Endothelial cell of umbilical vein (primary cell): ENCODE data around the gene RAB43. TPM values are rescaled to one million over a fixed set of nuclear protein-coding genes. Genes with fewer than 3 reads are reported as not detected.

Source experiments
- BruUV-seq: library from RNA; stranded (reverse); fragments of 400-500 nt; replicated peaks from 2 replicates; lab custom pipeline; 2021; lab: Mats Ljungman, UMichigan
- CTCF ChIA-PET: fragments of 300-600, 350-600 bp; sonication (Branson Sonifier 250); formaldehyde crosslinking; loops from one replicate; lab custom pipeline; 2021; ENCODE audit warnings: antibody characterized with exemption, inconsistent platforms; lab: Charles Lee
- POLR2A ChIA-PET: fragments of 300-600, 350-600 bp; sonication (Branson Sonifier 250); formaldehyde crosslinking; loops from one replicate; lab custom pipeline; 2021; ENCODE audit warnings: antibody characterized with exemption, inconsistent platforms; lab: Charles Lee
- DNase-seq: peaks from one replicate; pipeline ENCODE4 v3.0.0-alpha.2; 2011; ENCODE audit warnings: low read depth, low spot score
- FAIRE-seq: peaks from 2 replicates; lab custom pipeline; 2011; peaks lifted over from hg19 to GRCh38; lab: Jason Lieb, UNC
- H2AFZ ChIP-seq: 2 replicates; pipeline ENCODE4 v1.6.0; 2012; ENCODE audit warnings: low read depth, low read length, control low read depth, inconsistent platforms
- H3K27ac ChIP-seq: 2 replicates; pipeline ENCODE4 v1.5.1; 2011; ENCODE audit warnings: low read depth, mild to moderate bottlenecking, control low read depth, low read length, moderate library complexity; ENCODE audit not compliant: insufficient read depth
- H3K27me3 ChIP-seq, 2 experiments: 2 replicates each; pipeline versions ENCODE4 v1.6.0 to v1.6.1; 2011; ENCODE audit warnings: low read length in 2 of 2, mixed read lengths in 1 of 2; ENCODE audit not compliant: control insufficient read depth in 2 of 2, insufficient read depth in 2 of 2
- H3K36me3 ChIP-seq, 2 experiments: 2 replicates in 1 of 2; 3 replicates in 1 of 2; pipeline ENCODE4 v1.5.1; 2011; ENCODE audit warnings: low read length in 2 of 2, mild to moderate bottlenecking in 1 of 2, moderate library complexity in 1 of 2; ENCODE audit not compliant: control insufficient read depth in 2 of 2, insufficient read depth in 2 of 2; ENCODE audit errors: extremely low read depth in 1 of 2
- H3K4me1 ChIP-seq: 3 replicates; pipeline ENCODE4 v1.5.1; 2011; ENCODE audit warnings: mild to moderate bottlenecking, low read length; ENCODE audit not compliant: control insufficient read depth, insufficient read depth; ENCODE audit errors: extremely low read depth
- H3K4me2 ChIP-seq: 2 replicates; pipeline ENCODE4 v1.6.1; 2011; ENCODE audit warnings: low read length, control low read depth, mixed read lengths; ENCODE audit not compliant: insufficient read depth
- H3K4me3 ChIP-seq, 3 experiments: fragments of 200-600 bp in 1 of 3; sonication (generic), shearing (Covaris generic) in 1 of 3; replicated peaks in 1 of 3; 2 replicates each; pipeline ENCODE4 v1.5.1; 2011 to 2016; ENCODE audit warnings: control low read depth in 3 of 3, low read length in 3 of 3, mild to moderate bottlenecking in 2 of 3, inconsistent platforms in 1 of 3, low read depth in 1 of 3, moderate library complexity in 1 of 3; ENCODE audit not compliant: insufficient read depth in 1 of 3
- H3K79me2 ChIP-seq: 2 replicates; pipeline ENCODE4 v1.6.0; 2012; ENCODE audit warnings: low read length, inconsistent platforms; ENCODE audit not compliant: control insufficient read depth, insufficient read depth
- H3K9ac ChIP-seq: replicated peaks from 2 replicates; pipeline ENCODE3; 2011; ENCODE audit warnings: low read length, control low read depth; ENCODE audit not compliant: insufficient read depth; ENCODE audit errors: extremely low read depth
- H3K9me1 ChIP-seq: replicated peaks from 3 replicates; pipeline ENCODE4 v1.6.0; 2011; ENCODE audit warnings: mild to moderate bottlenecking, low read length; ENCODE audit not compliant: control insufficient read depth, insufficient read depth; ENCODE audit errors: extremely low read depth
- H3K9me3 ChIP-seq: replicated peaks from 2 replicates; pipeline ENCODE4 v1.5.1; 2012; ENCODE audit warnings: low read length, inconsistent platforms; ENCODE audit not compliant: control insufficient read depth, insufficient read depth
- H4K20me1 ChIP-seq: replicated peaks from 2 replicates; pipeline ENCODE3; 2011; ENCODE audit warnings: mild to moderate bottlenecking, low read length; ENCODE audit not compliant: control insufficient read depth, insufficient read depth; ENCODE audit errors: extremely low read depth
- EZH2 ChIP-seq: IDR thresholded peaks from 2 replicates; pipeline ENCODE4 v1.6.1; 2012; ENCODE audit warnings: borderline replicate concordance, low read depth, mild to moderate bottlenecking, moderate library complexity, low read length, inconsistent platforms; ENCODE audit not compliant: severe bottlenecking
- FOS ChIP-seq: IDR thresholded peaks from 2 replicates; pipeline ENCODE4 v1.6.1; 2011; ENCODE audit warnings: mild to moderate bottlenecking, low read length, moderate library complexity, borderline replicate concordance; ENCODE audit not compliant: insufficient read depth
- GATA2 ChIP-seq: IDR thresholded peaks from 2 replicates; pipeline ENCODE4 v1.7.0; 2011; ENCODE audit warnings: low read depth, mild to moderate bottlenecking, moderate library complexity, mixed read lengths, low read length; ENCODE audit not compliant: insufficient read length, insufficient read depth
- MYC ChIP-seq: IDR thresholded peaks from one replicate; pipeline ENCODE4 v1.6.1; 2011; ENCODE audit warnings: mild to moderate bottlenecking, low read depth, low read length
- POLR2AphosphoS5 ChIP-seq: IDR thresholded peaks from 2 replicates; pipeline ENCODE4 v1.6.1; 2012; ENCODE audit warnings: low read depth, mild to moderate bottlenecking, control low read depth, low read length, moderate library complexity; ENCODE audit not compliant: insufficient read depth
- dilution Hi-C: fragments of 300-500 bp; cut with MboI; formaldehyde crosslinking; loops from one replicate; pipeline ENCODE4 v1.15.0; 2019; ENCODE audit warnings: low sequenced_read_pairs; ENCODE audit not compliant: extremely low pct_ligation_motif_present
- intact Hi-C: fragments of 100-400 bp; cut with micrococcal nuclease; formaldehyde crosslinking; loops from one replicate; pipeline ENCODE4 v1.10.0; 2022
- polyA plus RNA-seq, 4 experiments: library from polyadenylated mRNA; depleted of rRNA in 3 of 4; stranded (reverse) in 3 of 4; unstranded in 1 of 4; fragments of >200 nt; gene quantifications; 2 replicates each; pipeline versions ENCODE4 v1.2.1 to v1.2.3, GENCODE V29; 2011 to 2012; ENCODE audit warnings: missing spikeins in 1 of 4
- total RNA-seq: library from RNA; stranded (reverse); gene quantifications from 2 replicates; pipeline ENCODE4 v1.2.3, GENCODE V29; 2021
- TF ChIP-seq, protein P1 (sequence below): IDR thresholded peaks from 2 replicates; pipeline ENCODE4 v1.6.1; 2011; ENCODE audit not compliant: insufficient read depth, insufficient read length

Gene RAB43
- total and polyA plus RNA-seq, 2 donors (not counting 3 experiments of a cell fraction or from before 2014, with no cell fraction given), result 18.5 to 31.5 TPM

DNA sequence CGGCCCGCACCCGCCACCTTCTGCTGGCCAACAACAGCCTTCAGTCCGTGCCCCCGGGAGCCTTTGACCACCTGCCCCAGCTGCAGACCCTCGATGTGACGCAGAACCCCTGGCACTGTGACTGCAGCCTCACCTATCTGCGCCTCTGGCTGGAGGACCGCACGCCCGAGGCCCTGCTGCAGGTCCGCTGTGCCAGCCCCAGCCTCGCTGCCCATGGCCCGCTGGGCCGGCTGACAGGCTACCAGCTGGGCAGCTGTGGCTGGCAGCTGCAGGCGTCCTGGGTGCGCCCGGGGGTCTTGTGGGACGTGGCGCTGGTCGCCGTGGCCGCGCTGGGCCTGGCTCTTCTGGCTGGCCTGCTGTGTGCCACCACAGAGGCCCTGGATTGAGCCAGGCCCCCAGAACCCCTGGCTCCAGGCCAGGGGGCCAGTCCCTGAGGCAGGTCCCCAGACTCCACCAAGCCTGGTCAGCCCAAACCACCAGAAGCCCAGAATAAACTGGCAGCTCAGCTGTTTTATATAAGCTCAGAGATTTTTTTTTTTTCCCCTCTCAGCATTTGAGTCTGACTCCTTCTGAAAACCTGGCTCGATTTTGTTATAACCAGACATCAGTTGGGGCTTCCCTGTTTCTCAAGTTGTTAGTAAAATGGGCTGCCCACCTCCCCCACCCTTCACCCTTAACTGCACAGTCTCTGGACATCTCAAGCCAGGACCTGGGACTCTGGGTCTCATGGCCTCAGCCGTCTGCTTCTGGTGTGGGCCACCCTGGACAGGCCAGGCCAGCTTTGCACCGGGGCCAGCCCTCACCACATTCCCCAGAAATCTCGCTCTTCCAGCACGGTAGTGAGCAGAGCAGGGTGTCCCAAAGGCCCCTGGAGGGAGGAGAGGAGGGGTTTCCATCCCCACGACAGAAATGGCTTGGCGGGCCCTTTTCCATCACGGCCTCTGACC lies 59.4 kb downstream of the RAB43 start:
- Histone ChIP-seq H3K79me2 (no peaks in the 10 kb centered on the region), H3K9me1 (no peaks in the 10 kb centered on the region), H3K27ac (no peak overlapping the region), H3K36me3 (no peaks in the 10 kb centered on the region), H4K20me1 (no peaks in the 10 kb centered on the region), H3K4me2 (no peak overlapping the region), H3K9ac (no peak overlapping the region), H3K4me3 (no peak overlapping the region), H3K9me3 (no peaks in the 10 kb centered on the region), H3K27me3 (no peaks in the 10 kb centered on the region), H3K4me1 (no peaks in the 10 kb centered on the region), H2AFZ (no peak overlapping the region)
- DNase-seq, result no peak
- ChIA-PET CTCF (interaction anchor here (1.4 to 2.7 kb wide), 2 partner anchors 9 to 10 kb away, joined by 3 to 13 read pairs; no protein-coding TSS in a partner anchor), POLR2A (no interaction called here)
- dilution Hi-C loops (no loop called here), intact Hi-C loops (no loop called here)
- TF ChIP-seq MYC (no peak), EZH2 (no peak), GATA2 (no peak), POLR2AphosphoS5 (no peak), FOS (no peak)
- TF ChIP-seq, protein P1, sequence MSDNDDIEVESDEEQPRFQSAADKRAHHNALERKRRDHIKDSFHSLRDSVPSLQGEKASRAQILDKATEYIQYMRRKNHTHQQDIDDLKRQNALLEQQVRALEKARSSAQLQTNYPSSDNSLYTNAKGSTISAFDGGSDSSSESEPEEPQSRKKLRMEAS, result no peak
- BruUV-seq, result no TSS peak
- no peak for FAIRE-seq
